Esophagus squamous epithelium (tissue), 4 donors: Measurements from ENCODE around the gene PLXDC2.

ENCODE experiments used
- POLR2A ChIP-seq, 4 donors: fragments of 450-650 bp; IDR thresholded peaks; one replicate each; pipeline ENCODE4 v1.6.1; 2017; ENCODE audit warnings: antibody characterized with exemption in 4 of 4, mild to moderate bottlenecking in 4 of 4, moderate library complexity in 3 of 4
- TF ChIP-seq, protein P1 (sequence below), 6 experiments: fragments of 450-650 bp in 4 of 6; fragments of 200-600 bp in 2 of 6; sonication (generic) in 2 of 6; IDR thresholded peaks; one replicate each; pipeline ENCODE4 v1.5.1; 2016 to 2019; ENCODE audit warnings: antibody characterized with exemption in 6 of 6, mild to moderate bottlenecking in 4 of 6, moderate library complexity in 4 of 6

DNA sequence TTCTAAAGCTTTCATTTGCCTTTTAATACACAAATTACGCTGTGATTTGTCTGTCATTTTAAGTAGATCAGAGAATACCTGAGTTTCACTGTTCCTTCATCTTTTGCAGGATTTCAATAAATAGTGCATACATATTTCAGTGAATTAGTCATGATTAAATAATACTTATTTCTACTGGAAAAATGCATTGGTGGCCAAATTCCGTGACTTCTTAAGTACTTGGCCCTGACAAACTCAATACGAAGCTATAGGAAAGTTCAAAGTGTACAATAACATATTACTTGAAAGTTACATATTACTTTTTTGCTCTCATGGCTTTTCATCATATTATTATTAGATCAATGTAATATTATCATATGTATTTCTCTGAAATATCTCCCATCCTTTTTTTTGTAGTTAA, 16.1 kb upstream of the PLXDC2 start:
- TF ChIP-seq, protein P1, sequence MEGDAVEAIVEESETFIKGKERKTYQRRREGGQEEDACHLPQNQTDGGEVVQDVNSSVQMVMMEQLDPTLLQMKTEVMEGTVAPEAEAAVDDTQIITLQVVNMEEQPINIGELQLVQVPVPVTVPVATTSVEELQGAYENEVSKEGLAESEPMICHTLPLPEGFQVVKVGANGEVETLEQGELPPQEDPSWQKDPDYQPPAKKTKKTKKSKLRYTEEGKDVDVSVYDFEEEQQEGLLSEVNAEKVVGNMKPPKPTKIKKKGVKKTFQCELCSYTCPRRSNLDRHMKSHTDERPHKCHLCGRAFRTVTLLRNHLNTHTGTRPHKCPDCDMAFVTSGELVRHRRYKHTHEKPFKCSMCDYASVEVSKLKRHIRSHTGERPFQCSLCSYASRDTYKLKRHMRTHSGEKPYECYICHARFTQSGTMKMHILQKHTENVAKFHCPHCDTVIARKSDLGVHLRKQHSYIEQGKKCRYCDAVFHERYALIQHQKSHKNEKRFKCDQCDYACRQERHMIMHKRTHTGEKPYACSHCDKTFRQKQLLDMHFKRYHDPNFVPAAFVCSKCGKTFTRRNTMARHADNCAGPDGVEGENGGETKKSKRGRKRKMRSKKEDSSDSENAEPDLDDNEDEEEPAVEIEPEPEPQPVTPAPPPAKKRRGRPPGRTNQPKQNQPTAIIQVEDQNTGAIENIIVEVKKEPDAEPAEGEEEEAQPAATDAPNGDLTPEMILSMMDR (IDR thresholded peaks at IDR 0.05) = no peak
- TF ChIP-seq POLR2A (IDR thresholded peaks at IDR 0.05) = no peak
